Urinary bladder (tissue), 4 donors: ENCODE measurements around the gene TTC23L. TPM values are rescaled to one million over a fixed set of nuclear protein-coding genes. Genes with fewer than 3 reads are reported as not detected.
"Not testable (repeated sequence)": the region's sequence is repeated elsewhere in the genome, so short reads cannot be mapped to it uniquely, and the experiment has no call there.

Experiments
- DNase-seq: peaks from one replicate; pipeline ENCODE4 v3.0.0-alpha.2; 2015; ENCODE audit errors: extremely low spot score
- H3K27ac ChIP-seq: one replicate; pipeline ENCODE4 v1.5.1; 2013; ENCODE audit warnings: low read depth, mild to moderate bottlenecking, moderate library complexity
- H3K36me3 ChIP-seq: one replicate; pipeline ENCODE4 v1.6.1; 2013; ENCODE audit warnings: mild to moderate bottlenecking, moderate library complexity; ENCODE audit not compliant: insufficient read depth
- H3K4me1 ChIP-seq: one replicate; pipeline ENCODE4 v1.6.1; 2013; ENCODE audit warnings: mild to moderate bottlenecking, moderate library complexity; ENCODE audit not compliant: insufficient read depth
- H3K4me3 ChIP-seq: one replicate; pipeline ENCODE4 v1.5.1; 2013; ENCODE audit warnings: low read depth, low read length
- WGBS: extraction: QIAGEN DNeasy Blood & Tissue Kit; methylation state at CpG from one replicate; pipeline ENCODE4 v1.1.7; 2013; 5-methylcytosine and 5-hydroxymethylcytosine counted together
- polyA plus RNA-seq: library from polyadenylated mRNA; stranded (reverse); fragments of 200-250 nt; gene quantifications from one replicate; pipeline ENCODE4 v1.2.3, GENCODE V29; 2013
- total RNA-seq: library from RNA; depleted of rRNA; stranded (reverse); fragments of >200 nt; gene quantifications from one replicate; pipeline ENCODE4 v1.2.3, GENCODE V29; 2014
- donor health status: healthy with polysubstance abuse.
- donor health status: healthy.

The TTC23L gene
- total and polyA plus RNA-seq, 2 donors: 0.37 to 1.3 TPM

DNA sequence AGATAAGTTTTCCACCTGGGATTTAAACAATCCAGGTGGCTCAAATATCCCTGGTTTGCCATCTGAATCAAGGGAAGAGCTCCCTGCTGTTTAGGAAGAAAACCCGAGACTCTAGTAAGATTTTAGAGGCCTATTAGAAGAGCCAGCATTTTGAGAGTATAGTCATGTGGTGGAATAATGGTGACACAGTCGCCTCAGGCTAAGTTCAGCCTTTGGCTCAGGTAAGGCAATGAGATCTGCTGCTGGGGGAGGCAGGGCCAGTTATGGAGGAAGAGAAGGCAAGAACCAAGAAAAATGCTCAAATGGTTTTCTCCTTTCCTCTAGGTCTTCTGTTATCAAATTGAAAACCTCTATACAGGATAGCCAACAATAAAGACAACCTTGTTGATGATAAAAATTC lies 60.1 kb downstream of the TTC23L start:
- H3K27ac ChIP-seq: no peak overlapping the region
- 91% methylated on average over 2 of the region's 2 CpGs for WGBS

DNA sequence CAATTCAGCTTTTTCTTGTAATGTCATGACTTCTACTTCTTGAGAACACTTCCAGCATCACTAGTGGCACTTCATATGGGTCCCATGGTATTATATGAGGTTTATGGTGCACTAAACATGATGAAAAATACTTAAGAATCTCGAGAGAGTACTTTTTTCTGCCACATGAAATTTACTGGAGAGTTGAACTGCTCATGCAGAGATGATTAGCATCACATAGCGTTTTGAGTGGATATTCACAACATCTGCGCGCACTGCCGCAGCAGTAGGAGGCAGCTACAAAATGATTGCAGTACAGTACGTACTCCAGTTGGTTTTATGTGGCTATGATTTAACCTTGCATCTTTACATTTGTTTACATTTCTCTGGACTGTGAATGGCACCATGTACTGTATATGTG lies 61.7 kb downstream of the TTC23L start:
- 92% methylated on average over 6 of the region's 6 CpGs for WGBS
- no peak overlapping the region for H3K27ac ChIP-seq
- no peak overlapping the region for H3K4me3 ChIP-seq
- DNase-seq: no peak
- no peaks in the 10 kb centered on the region for H3K4me1 ChIP-seq
- no peaks in the 10 kb centered on the region for H3K36me3 ChIP-seq

More for the DNA sequence above, 60.1 kb downstream of the TTC23L start:
- Histone ChIP-seq H3K4me1 (no peaks in the 10 kb centered on the region), H3K4me3 (no peak overlapping the region), H3K36me3 (no peaks in the 10 kb centered on the region)
- DNase-seq: no peak

DNA sequence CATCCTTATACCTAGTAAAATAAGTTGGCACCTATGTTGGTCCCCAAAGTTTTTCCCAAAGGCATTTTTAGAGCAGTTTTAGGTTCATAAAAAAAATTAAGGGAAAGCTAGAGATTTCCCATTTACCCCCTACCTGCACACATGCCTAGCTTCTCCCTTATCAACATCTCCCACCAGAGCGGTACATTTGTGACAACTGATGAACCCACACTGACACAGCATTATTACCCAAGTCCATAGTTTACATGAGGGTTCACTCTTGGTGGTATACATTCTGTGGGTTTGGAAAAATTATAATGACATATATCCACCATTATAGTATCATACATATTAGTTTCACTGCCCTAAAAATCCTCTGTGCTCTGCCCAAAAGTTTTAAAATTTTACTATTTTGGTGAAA lies 64.3 kb downstream of the TTC23L start:
- H3K4me1 ChIP-seq: no peaks in the 10 kb centered on the region
- H3K27ac ChIP-seq: no peak overlapping the region
- no peak for DNase-seq
- WGBS: 95% methylated on average over 1 of the region's 1 CpG
- H3K4me3 ChIP-seq: no peak overlapping the region
- no peaks in the 10 kb centered on the region for H3K36me3 ChIP-seq

DNA sequence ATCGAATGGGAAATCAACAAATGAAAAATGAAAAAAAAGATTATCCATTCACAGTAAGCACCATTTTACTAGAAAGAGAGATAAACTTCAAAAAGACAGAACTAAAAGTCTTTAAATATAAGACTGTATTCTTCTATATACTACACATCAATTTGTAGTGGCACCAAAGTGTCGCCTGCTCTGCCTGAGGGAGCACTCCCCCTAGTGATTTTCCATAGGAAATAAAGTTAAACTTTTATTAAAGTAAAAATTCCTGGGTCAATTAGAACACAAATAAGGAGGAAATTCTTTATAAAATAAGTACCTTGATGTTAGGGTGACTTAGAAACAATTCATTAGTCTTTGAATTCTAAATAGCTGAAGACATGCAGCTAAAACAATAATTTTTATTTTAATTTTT lies 66.6 kb downstream of the TTC23L start:
- WGBS: 78% methylated on average over 2 of the region's 2 CpGs
- no peak overlapping the region for H3K27ac ChIP-seq
- no peaks in the 10 kb centered on the region for H3K36me3 ChIP-seq
- DNase-seq: no peak
- no peaks in the 10 kb centered on the region for H3K4me1 ChIP-seq
- no peak overlapping the region for H3K4me3 ChIP-seq

DNA sequence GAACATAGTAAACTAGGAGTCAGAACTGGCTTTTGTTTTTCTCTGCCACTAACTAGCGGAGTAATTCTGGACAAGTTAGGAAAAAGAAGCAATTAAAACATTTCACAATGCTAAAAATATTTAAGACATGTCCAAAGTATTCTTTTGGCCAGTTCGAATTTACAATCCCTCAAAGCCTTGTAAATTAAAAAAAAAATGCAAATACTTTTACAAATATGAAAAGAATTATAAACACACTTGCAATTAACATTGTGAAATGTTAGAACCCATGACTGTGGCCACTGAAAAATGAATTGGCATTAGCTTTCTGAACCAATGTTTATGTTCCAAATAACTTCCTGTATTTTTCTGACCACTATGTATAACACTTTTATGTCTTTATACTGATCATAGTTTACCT lies 74.1 kb downstream of the TTC23L start:
- 43% methylated on average over 2 of the region's 2 CpGs for WGBS
- Histone ChIP-seq H3K4me3 (no peak overlapping the region), H3K4me1 (no peaks in the 10 kb centered on the region), H3K27ac (no peak overlapping the region), H3K36me3 (no peaks in the 10 kb centered on the region)
- DNase-seq: no peak

DNA sequence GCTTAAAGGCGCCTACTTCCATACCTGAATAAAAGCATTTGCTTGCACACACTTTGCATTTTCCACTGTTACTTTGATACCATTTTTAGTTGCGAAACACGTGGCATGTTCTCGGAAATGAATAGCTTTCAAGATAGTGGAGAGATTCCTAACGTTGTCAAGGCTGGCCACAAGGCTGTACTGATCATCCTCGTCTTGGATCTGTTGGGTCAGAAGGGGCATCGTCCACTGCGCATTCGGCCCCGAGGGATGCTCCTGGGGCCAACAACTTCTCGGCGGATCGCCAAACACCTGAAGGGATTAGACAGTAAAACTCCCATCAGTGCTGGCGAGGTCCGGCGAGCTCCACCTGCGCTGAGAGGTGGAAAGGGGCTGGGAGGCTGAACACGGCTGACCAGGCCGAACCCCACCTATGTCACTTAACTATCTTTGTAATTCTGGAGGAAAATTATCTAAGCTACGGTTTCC lies 75.7 kb downstream of the TTC23L start:
- Histone ChIP-seq H3K27ac (peak overlapping the region; percentile 2), H3K4me3 (peak overlapping the region; percentile 90), H3K36me3 (peaks cover 4% of the 10 kb centered on the region), H3K4me1 (no peaks in the 10 kb centered on the region)
- no peak for DNase-seq
- 2% methylated on average over 20 of the region's 20 CpGs for WGBS

DNA sequence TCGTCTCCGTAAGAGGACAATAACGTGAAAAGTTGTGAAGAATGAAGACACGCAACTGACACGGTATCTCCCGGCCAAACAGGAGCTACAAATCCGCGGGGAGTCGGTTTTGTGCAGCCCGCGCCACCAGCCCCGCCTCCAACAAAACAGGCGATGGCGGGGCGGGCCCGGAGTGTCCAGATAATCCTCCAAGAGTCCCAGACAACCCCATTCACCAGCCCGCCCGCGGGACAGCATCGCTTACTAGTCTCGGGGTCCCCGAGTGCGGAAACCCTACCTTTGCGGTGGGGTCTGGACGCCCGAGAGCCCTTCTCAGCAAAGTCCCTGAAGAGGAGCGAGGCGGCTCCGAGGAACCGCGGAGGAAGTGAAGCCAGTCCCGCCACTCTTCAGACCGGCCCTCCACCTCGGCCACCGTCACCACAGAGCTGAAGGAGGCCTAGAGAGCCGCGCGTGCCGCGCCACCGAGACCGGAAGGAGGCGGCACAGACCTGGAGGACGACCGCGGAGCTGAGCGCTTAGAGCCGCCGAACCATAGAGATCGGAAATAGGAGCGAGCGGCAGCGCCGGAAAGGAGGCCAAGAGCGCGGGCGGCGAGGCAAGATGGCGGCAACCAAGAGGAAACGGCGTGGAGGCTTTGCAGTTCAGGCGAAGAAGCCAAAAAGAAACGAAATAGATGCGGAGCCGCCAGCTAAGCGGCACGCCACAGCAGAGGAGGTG lies 76.3 kb downstream of the TTC23L start, which contains the start of the genes BRIX1 and RAD1:
TSS of gene BRIX1 (plus strand) at position 573 of the 717 bp plus-strand sequence. CDS start at position 601, 28 bp downstream.
TSS of gene RAD1 (minus strand) at position 366 of the 717 bp plus-strand sequence. CDS start 612 bp downstream, outside the sequence.
- WGBS: under 1% methylated on average over 67 of the region's 67 CpGs
- DNase-seq: peak; percentile 92
- H3K4me1 ChIP-seq: no peaks in the 10 kb centered on the region
- H3K36me3 ChIP-seq: peaks cover 4% of the 10 kb centered on the region
- peak within 1 kb of the TSS; percentile 79 for H3K27ac ChIP-seq
- H3K4me3 ChIP-seq: peak within 1 kb of the TSS; percentile 90

DNA sequence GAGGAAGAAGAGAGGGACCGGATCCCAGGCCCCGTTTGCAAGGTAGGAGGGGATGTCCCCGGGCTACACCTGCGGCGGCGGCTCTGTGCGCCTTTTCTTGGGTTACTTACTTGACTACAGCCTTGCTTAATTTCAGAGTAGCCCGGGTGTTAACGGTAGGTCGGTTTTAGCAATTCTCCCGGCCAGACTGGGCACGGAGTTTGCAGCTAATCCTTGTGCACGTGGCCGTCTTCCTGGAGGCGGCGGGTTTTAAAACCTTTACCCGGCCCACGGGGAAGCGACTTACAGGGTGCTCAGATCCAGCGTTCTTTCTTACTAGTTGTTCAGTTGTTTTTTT lies 76.9 kb downstream of the TTC23L start:
- DNase-seq: no peak
- WGBS: under 1% methylated on average over 20 of the region's 20 CpGs
- peaks cover 4% of the 10 kb centered on the region for H3K36me3 ChIP-seq

DNA sequence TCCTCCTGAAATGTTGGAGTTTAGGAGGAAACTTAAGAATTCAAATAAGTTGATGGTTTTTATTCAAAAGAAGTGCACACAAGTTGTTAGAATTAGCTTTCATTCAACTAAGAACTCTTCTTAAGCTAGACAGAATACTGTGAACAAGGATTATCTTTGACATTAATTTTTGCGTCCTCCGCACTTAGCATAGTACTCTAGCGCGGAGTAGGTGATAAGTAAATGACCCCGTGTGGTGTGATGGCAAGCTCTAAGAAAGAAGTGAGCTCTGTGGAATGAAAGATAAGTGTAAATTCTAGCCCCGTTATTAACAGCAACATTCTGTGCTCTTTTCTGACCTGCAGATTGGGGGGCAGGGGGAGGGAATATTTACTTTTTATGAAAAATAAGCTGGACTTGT lies 77.6 kb downstream of the TTC23L start:
- 18% methylated on average over 6 of the region's 6 CpGs for WGBS
- Histone ChIP-seq H3K4me3 (peak overlapping the region; percentile 90), H3K27ac (no peak overlapping the region), H3K4me1 (no peaks in the 10 kb centered on the region), H3K36me3 (peaks cover 4% of the 10 kb centered on the region)
- no peak for DNase-seq

More for the DNA sequence above, 76.9 kb downstream of the TTC23L start:
- Histone ChIP-seq H3K4me1 (no peaks in the 10 kb centered on the region), H3K27ac (peak overlapping the region; percentile 64), H3K4me3 (peak overlapping the region; percentile 90)

DNA sequence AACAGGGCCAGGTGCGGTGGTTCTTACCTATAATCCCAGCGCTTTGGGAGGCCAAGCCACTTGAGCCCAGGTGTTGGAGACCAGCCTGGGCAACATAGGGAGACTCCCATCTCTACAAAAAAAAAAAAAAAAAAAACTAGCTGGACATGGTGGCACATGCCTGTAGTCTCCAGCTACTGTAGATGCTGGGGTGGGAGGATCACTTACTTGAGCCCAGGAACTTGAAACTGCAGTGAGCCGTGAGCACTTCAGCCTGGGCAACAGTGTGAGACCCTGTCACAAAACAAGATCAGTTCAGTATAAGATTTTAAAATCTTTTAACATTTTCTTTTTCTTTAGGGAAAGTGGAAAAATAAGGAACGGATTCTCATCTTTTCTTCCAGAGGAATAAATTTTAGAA lies 79.1 kb downstream of the TTC23L start:
- 80% methylated on average over 4 of the region's 4 CpGs for whole genome bisulfite sequencing
- H3K36me3 ChIP-seq: peaks cover 4% of the 10 kb centered on the region
- no peak for DNase-seq
- H3K27ac ChIP-seq: no peak overlapping the region
- no peaks in the 10 kb centered on the region for H3K4me1 ChIP-seq
- no peak overlapping the region for H3K4me3 ChIP-seq

DNA sequence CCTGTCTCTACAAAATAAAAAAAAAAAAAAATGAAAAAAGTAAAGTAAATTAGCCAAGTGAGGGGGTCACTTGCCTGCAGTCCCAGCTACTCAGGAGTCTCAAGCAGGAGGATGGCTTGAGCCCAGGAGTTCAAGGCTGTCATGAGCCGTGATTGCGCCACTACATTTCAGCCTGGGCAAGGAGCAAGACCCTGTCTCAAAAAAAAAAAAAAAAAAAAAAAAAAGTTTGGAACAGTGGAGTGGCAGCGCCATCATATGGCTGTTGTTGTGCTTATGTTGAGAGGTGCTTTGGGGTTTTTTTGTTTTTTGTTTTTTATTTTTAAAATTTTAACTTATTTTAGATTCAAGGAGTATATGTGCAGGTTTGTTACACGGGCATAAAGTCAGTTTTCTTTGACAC lies 80.1 kb downstream of the TTC23L start:
- 89% methylated on average over 4 of the region's 4 CpGs for WGBS
- H3K4me3 ChIP-seq: no peak overlapping the region
- no peak overlapping the region for H3K27ac ChIP-seq
- DNase-seq: no peak
- H3K4me1 ChIP-seq: no peaks in the 10 kb centered on the region
- peaks cover 4% of the 10 kb centered on the region for H3K36me3 ChIP-seq

DNA sequence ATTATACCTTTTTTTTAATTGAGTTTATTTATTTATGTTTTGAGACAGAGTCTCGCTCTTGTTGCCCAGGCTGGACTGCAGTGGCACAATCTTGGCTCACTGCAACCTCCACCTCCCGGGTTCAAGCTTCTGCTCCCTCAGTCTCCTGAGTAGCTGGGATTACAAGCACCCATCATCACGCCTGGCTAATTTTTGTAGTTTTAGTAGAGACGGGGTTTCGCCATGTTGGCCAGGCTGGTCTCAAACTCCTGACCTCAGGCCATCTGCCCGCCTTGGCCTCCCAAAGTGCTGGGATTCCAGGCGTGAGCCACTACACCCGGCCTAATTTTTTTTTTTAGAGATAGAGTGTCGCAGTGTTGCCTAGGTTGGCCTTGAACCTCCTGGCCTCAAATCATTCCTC lies 84.3 kb downstream of the TTC23L start:
- H3K27ac ChIP-seq: not testable (repeated sequence)

DNA sequence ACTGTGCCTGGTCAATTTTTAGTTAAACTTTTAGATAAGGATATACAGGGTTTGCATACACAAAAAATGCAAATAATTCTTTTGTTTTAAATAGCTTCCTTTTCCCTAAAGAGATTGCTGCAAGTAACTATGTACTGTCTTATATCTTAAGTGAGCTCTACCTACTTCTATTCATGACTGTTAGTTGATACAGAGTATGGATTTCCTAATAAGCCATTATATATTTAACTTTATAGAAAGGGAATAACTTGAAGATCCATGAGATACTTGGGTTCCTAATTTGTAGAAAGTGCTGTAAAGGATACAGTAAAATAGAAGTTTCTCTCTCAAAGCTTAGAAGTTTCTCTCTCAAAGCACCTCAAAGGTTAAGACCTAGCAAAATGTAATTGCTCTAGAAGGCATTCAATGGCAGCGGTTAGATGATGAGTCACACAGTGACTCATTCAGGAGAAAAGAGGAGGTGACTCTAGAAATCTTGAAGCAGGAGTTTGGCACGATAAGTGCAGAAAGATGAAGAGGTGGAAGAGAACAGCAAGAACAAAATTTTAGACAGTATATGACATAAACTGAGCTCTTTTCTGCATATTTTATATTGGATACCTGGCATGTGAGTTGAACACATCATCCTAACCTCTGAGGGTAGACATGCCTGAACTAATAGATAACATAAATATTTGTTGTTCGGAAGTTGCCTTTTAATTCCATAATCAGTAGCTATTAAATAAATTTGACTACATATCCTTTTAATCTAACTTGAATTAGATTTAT lies 84.9 kb downstream of the TTC23L start:
- DNase-seq: no peak
- Histone ChIP-seq H3K36me3 (peaks cover 3% of the 10 kb centered on the region), H3K4me3 (no peak overlapping the region), H3K27ac (no peak overlapping the region), H3K4me1 (no peaks in the 10 kb centered on the region)
- WGBS: 38% methylated on average over 3 of the region's 3 CpGs

More for the DNA sequence above, 84.3 kb downstream of the TTC23L start:
- 87% methylated on average over 9 of the region's 9 CpGs for WGBS
- not testable (repeated sequence) for H3K4me1 ChIP-seq, H3K4me3 ChIP-seq, H3K36me3 ChIP-seq, DNase-seq

DNA sequence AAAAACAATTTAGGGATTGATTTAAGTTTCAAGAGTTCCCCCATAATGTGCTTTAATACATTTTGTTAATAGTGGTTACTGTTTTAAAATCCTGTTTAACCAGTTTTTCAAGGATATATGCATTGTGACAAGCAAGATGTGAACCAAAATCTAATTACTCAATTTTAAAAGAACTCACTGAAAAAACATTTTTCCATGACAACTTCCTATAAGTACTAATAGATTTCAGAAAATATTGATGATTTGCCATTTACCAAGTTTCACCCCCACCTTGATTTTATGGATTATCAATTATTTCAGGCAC lies 85.5 kb downstream of the TTC23L start:
- Histone ChIP-seq H3K36me3 (no peaks in the 10 kb centered on the region), H3K27ac (no peak overlapping the region), H3K4me1 (no peaks in the 10 kb centered on the region), H3K4me3 (no peak overlapping the region)
- DNase-seq: no peak
